ENCODE results near the gene EVI5.
"Not testable (repeated sequence)": the region's sequence is repeated elsewhere in the genome, so short reads cannot be mapped to it uniquely, and the experiment has no call there.

EVI5 gene

DNA sequence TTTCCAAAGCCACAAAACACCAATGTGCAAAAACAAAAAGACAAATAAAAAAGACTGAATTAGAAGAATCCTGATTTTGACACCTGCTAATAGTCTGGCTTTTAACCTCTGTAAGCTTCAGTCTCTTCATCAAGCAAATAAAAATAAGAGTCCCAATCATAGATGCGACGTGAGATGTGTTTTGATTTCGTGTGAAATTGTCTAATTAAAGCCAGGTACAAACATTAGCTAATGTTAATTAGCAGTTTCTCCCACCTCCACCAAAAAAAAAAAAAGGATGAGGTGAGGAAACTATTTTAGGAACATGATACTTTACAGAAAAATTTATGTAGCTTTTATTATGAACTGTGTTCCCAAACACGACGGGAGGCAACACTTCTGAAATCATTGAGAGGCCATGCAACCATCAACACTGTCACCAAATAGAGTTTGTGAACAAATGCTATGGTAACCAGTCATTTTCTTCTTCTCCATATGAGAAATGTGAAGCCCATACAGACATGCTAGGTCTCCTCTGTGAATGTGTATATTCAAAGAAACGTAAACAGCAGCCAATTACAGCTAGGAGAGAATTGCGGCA is 6.7 kb upstream of the EVI5 start:
- no peak for DNase-seq

DNA sequence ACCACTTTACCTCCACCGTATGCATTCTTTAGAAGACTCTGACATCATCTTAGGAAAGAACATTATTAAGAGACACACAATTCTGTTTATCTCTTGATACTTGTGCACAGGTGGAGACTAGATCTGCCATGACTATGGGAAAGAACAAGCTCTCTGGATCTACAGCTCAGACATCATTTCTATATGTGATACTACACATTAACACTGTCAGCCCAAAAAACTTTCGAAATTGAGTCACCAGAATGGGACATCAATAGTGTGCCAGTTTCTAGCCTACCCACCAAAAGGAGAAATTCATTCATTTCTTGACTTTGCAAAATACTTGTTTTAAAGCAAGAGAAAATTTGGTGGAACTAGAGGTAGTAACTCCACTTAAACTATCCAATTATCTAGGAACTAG is 6.0 kb upstream of the EVI5 start:
- DNase-seq, result no peak

DNA sequence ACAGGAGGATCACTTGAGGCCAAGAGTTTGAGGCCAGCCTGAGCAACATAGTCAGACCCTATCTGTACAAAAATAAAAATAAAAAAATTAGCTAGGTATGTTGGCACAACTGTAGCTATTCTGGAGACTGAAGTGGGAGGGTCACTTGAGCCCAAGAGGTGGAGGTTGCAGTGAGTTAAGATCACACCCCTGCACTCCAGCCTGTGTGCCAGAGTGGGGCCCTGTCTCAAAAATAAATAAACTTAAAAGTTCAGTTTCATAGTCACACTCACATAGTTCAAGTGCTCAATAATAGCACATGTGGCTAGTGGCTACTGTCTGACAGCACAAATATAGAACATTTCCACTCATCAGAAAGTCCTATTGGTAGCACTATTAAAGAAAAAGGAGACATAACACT is 5.2 kb upstream of the EVI5 start:
- no peak for DNase-seq

DNA sequence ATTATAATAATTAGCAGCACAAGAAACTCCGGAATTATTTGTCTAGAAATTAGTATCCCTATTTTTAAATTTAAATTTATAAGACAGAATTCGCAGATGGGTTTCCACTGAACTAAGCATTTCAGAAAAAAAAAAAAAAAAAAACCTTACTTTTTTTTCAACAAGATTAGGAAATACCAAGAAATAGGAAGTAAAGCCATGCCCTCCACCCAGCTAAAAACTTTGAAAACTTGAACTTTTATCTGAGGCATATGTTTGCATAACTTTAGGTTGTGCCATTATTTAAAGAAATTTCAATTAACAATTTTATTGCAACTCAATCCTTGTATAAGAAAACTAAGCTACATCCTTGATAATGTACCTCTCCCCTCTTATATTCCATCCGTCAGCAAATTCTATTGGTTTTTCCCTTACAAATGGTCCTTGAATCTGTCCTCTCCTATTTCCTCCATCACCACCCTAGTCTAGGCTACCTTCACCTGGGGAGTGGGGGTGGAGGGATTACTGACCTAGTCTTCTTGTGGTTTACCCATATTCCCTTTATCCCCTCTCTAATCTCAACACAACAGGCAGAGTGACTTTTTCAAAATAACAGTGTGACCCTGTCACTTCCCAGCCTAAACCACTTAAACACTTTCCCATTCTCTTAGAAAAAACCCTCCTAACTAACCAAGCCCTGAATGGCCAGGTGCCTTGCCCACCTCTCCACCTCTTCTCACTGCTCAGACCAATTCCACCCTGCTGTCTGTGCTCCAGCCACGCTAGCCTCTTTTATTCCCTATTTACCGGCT is 1.4 kb upstream of the EVI5 start:
- DNase-seq, result no peak

DNA sequence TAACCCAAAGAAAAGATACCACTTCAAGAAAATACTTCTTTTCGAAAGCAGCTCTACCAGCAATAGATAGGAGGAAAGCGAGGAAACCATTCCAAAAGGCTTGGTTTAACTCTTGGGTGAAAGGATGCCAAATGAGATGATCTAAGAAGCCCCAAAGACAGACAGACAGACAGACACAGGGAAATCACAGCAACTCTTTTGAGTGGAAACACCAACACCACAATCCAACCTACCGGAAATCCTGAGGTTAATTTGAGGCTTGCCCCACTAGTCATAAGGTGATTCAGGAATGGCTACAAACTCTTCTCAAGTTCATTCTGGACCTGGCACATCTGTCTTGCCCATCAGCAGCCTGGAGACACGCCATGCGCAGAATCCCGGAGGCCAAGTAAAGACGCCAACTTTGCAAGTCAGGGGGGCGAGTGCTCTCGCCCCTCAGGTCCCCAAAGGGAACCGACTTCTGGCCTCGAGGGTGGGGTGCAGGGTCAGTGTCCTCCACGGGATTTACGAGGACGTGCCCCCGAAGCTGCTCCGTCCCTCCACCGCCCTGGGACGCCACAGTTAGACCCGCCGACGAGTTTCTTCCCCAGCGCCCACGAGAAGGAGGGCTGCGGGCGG is 778 bp downstream of the EVI5 start:
- DNase-seq, result peak; percentile 53

DNA sequence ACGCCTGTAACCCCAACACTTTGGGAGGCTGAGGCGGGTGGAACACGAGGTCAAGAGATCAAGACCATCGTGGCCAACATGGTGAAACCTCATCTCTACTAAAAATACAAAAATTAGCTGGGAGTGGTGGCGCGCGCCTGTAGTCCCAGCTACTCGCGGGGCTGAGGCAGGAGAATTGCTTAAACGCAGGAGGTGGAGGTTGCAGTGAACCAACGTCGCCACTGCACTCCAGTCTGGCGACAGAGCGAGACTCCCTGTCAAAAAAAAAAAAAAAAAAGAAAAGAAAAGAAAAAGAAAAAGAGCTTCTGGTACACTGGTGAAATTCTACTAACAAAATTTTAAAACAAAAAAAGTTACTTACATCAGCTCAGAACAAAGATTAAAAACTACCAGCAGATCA is 1.4 kb downstream of the EVI5 start:
- DNase-seq, result peak; percentile 3

DNA sequence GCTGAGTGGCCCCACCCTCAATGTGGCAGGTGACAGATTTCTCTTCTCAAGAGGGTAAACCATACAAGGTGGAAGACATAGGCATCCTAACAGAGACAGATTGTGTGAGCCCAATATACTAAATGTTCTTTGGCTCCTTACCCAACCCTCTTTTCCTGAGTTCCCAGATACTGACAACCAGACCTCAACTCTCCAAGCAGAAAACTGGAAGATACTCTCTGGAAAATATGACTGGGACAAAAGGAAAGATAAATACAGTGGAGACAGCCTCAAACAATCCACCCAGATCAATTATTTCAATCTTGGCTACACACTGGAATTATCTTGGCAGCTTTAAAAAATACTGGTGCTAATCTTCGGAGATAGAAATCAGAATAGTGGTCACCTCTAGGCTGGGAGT is 6.5 kb downstream of the EVI5 start:
- DNase-seq, result no peak

DNA sequence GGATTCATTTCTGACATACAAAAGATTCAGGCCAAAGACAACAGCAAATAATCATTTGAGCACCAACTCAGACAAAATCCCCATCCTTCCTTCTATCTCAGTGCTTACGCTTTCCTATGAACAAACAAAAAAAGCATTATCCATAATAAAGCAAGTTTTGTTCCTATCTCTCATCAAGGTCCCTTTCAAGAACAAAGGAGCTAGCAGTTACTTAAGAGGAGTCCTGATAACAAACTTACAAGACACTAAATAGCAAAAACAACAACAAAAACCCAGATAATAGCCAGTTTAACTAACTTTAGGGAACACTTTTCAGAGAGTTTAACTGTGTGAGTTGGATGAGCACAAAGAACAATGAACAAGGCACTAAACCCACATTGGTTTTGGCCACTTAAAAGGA is 10.5 kb downstream of the EVI5 start:
- DNase-seq, result no peak

DNA sequence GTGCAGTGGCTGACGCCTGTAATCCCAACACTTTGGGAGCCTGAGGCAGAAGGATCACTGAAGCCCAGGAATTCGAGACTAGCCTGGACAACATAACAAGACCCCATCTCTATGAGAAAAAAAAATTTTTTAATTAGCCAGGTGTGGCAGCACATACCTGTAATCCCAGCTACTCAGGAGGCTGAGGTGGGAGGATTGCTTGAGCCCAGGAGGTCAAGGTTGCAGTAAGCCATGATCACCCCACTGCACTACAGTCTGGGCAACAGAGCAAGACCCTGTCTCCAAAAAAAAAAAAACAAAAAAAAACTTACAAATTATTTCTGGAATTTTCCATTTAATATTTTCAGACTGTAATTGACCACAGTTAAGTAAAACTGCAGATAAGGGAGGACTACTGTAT is 11.2 kb downstream of the EVI5 start:
- DNase-seq, result not testable (repeated sequence)

DNA sequence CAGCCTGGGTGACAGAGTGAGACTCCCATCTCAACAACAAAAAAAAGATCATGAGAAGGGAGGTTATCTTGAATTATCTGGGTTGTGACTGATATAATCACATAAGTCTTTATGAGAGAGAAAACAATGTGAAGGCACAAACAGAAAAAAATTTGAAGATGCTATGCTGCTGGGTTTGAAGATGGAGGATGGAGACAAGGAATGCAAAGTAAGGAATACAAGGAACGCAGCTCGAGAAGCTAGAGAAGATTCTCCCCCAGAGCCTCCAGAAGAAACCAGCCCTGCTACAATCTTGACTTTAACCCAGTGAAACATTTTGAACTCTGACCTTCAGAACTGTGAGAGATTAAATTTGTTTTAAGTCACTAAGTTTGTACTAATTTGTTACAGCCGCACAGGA is 15.1 kb downstream of the EVI5 start:
- DNase-seq, result no peak

DNA sequence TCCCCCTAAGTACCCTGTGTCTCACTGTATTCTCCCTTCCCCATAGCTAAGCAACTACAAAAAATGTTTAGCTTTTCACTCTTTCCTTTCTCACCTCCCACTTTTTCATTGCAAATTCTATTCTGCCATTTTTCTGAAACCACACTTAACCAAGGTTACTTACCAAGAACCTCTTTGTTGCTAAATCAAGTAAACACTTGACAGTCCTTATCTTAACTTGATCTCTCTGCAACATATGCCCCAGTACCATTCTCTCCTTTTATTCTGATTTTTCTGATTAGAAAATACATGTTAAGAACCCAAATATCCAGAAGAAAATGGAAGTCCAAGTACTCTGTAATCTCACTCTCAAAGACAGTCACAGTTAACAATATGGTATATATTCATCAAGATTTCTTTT is 16.0 kb downstream of the EVI5 start:
- DNase-seq, result no peak

DNA sequence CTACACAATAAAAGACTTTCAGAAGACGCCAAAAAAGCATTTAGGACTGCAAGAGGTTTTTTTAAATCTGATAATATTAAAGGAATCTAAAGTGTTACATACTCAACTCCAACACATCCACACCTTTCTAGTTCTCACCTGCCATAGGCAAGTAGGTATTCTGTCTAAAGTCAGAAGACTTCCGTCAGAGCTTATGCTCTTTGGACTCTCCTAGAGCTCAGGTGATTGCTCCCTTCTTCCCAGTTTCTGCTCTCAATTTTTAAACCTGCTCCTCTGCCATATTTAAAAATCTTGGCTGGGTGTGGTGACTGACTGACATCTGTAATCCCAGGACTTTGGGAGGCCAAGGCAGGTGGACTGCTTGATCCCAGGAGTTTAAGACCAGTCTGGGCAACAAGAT is 16.6 kb downstream of the EVI5 start:
- no peak for DNase-seq

DNA sequence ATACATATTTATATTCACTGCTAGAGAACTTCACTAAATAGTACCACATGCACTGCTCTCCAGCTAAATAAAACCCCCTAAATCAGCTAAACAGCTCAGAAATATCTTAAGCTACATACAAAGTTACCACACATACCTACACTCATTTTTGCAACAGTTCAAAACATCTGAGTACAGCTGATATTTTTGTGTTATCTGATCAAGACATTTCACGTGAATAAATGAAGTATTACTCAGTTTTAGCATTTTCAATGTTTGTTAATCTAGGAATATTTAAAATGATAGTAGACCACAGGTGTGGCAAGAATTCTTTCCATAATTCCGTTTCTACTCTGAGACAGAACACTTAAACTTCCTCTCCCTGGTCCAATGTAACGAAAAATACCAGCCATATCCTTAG is 20.8 kb downstream of the EVI5 start:
- no peak for DNase-seq

DNA sequence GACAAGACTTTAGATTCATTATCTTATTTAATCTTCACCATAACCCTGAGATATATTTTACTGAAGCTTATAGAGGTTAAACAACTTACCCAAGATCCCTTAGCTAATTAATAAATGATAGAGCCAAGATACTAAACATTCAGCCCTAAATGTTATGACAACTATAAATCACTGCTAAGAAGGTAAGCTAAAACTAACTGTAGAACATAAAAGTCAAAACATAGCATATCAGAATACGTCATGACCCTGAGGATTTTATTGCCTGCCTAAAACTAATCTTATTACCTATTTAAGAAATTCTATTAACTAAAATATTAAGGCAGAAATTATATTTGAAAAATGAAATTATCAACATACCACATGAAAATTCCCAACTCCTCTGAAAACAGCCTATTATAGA is 22.6 kb downstream of the EVI5 start:
- DNase-seq, result no peak

DNA sequence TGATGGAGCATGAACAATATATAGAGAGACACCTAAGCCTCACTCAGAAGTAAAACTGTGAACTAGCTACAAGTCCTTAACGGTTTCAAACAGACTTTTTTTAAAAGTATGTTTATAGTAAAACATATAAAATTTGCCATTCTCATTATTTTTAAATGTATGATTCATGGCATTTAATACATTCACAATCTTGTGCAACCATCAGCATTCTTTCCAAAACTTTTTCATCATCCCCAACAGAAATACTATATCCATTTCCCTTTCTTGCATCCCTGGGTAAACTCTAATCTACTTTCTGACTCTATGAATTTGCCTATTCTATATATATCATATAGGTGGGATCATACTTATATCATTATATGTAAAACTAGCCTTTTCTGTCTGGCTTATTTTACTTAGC is 25.5 kb downstream of the EVI5 start:
- peak; percentile 47 for DNase-seq

DNA sequence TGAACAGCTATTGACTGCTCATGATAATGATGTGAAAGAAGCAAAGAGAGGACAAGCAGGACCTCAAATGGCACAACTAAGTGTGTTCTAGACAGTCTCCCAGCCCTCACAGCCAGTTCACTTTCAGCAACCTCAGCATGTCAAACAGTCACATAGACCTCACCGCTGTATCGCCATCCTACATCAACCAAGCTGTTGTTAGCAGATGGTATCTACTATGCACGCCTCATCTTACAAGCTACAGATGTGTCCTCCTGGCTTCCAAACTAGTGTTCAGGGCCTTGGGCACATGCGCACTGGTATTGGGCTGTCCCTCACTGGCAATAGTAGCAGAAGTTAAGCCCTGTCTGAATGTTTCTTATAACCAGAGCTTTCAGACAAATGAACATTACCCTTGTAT is 28.4 kb downstream of the EVI5 start:
- no peak for DNase-seq

DNA sequence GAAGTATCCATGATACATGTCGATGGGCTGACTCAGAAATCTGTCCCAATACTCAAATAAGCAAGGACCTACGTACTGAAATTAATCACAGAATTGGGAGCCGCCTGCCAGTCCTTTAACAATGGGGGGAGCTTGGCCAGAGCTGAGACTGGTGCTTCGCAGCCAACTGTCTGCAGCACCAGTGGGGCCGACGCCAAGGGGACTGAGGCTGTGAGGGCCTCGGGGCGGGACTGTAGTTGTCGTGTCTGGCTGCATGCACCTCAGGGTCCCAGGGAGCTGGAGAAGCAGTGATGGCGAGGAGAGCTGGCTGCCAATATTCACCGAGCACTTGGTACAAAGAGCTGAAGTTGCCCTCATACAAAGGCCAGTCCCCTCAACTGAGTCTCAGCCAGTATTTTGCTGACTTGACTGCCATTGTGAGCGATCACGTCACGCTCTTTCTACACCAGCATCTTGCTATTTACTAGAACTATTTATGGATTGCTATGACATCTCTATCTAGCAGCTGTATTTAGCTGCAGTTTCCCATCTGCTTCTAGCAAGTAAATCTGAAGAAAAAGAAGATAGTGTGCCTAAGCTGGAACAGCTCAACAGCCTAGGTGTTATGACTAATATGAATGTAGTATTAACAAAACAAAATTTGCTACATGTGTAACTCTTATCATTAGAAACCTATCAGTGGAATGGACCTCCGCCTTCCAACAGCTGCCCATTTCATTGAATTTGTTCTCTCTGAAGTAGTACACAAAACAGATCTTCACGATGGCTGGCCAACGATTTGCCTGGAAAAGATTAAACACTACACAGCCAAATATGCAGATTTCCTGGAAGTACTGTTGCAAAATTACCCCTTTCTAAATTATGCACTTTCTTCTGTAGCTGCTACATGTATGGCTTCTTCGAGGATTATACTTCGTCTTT is 29.1 kb downstream of the EVI5 start:
- DNase-seq, result no peak

DNA sequence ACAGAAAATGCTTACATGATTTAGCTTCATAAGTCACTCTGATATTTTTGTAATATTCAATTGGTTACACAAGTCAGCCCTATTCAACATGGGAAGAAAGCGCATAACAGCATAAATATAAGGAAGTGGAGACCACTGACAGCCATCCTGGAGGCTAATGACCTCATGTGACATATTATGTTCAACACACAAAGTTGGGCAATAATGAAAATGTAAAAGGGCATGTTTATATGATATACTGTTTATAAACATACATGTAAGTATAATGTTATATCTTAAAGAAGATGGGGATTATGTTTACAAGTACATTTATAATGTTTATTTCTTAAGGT is 30.2 kb downstream of the EVI5 start:
- DNase-seq, result no peak

DNA sequence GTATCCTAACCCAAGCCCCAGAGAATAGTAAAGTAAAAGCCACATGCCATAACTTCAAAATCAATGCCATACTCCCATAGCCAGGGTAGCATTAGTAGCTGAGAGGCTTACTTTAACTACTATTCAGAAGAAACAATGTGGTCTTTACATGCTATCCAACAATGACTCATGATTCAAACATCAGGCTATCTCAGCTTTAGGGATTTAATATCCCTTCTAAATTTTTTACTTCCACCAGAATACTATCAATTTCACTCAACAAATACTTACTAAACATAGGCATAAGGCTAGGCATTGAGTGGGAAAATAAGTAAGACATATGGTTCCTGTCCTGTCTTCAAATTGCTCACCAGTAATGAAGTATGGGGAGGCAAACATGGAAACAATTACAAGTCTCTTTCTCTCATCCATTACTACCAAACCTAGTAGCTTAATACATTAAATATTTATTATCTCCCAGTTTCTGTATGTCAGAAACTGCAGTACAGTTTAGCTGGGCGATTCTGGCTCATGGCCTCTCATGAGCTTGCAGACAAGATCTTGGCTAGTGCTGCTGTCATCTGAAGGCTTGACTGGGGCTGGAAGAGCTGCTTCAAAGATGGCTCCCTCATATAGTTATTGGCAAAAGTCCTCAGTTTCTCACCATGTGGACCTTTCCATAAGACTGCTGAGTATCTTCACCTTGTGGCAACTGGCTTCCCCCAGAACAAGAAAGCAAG is 30.7 kb downstream of the EVI5 start:
- DNase-seq, result peak; percentile 93

DNA sequence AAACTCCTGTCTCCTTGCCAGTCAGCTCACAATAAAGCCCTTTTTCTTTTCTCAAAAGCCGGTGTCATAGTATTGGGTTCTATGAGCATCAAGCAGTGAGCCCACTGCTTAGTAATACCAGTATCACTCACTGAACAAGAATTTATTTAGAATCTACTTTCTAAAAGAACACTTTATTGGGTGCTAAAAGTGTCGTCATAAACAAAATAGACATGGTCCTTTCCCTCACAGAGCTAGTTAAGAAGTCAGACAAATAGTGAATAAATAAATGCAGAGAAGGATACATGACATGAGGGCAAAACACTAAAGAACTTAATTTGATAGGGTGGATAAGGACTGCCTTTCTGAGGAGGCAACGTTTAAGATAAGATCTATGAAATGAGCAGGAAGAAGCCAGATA is 32.2 kb downstream of the EVI5 start:
- DNase-seq, result no peak

DNA sequence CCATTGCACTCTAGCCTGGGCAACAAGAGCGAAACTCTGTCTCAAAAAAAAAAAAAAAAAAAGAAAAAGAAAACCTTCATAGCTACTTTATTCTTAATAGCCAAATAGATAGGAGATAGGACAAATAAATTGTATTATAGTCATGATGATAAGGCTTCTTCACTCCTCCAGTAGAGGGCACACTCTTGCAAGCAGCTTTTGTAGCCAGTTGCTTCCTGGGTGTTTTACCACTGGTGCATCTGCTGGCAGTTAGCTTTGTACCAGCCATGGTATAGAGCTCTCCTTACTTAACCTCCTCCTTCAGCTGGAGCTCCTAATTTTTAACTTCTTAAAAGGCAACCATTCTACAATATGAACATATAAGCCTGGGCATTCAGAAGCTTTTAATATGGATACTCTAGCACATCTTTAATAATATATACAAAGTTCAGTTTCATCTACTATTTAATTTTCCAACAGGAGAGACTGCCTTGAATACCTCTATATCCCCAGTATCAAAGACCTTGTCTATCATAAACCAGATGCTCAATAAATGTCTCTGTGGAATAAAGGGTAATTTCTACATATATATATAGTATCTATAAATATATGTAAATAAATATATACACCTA is 35.8 kb downstream of the EVI5 start:
- peak; percentile 66 for DNase-seq

DNA sequence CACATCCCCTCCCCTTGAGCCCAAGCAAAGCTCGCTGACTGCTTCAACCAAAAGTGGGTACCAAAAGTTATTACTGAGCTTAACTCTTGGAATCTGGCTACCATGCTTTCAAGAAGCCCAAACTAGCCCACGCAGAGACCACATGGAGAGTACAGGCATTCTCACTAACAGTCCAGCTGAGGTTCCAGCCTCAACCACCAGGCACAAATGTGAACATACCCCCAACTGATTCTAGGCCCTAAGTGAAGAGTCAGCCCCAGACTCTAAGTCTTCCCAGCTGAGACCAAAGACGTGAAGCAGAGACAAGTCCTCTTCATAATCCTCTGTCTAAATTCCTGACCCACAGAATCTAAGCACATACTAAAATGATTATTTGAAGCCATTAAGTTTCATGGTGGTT is 36.8 kb downstream of the EVI5 start:
- no peak for DNase-seq

DNA sequence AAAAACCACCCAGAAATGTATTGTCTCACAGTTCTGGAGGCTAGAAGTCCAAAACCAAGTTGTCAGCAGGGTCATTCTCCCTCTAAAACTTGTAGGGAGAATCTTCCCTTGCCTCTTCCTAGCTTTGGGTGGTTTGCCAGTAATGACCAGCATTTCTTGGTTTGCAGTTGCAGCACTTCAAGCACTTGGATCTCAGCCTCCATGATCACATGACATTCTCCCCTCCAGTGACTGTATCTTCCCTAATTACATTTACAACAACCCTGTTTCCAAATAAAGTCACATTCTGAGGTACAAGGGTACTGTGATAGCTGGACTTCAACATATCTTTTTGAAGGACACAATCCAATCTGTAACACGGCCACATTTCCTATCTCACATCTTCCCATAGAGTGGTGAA is 37.2 kb downstream of the EVI5 start:
- DNase-seq, result peak; percentile 20
